Amygdala (tissue), 56 donors: ENCODE measurements around the gene CDH12.

Source experiments
- DNase-seq, 56 donors: peaks; one replicate each; lab custom pipeline; 2025; lab: John Stamatoyannopoulos, UW

CDH12 gene

DNA sequence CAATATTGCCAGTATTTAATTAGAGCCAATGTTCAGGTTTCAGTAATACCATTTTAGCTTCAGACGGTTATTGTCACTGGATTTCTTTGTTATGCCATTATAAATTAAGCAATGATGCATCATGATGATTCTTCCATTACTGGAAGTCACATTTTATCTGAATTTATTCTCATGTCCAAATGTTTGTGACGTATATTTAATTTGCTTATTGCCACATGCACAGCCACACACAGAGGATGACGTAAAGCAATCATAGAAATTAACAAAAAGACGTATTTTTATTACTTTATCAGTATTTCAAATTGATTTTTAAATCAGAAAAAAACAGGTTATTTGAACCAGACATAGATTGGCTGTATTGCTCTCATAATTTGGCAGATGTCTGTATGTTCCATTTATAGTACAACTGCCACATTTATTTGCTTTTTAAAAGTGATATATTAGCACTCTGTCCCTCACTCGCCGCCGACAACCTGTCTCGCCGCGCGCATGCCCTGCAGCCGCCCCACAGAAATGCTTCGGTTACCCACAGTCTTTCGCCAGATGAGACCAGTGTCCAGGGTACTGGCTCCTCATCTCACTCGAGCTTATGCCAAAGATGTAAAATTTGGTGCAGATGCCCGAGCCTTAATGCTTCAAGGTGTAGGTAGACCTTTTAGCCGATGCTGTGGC is 970.9 kb downstream of the CDH12 start:
- no peak for DNase-seq

- DNase-seq = no peak
These were observed 973.0 kb downstream of the CDH12 start for GRCh38 chr5:21880164-21880563.

DNA sequence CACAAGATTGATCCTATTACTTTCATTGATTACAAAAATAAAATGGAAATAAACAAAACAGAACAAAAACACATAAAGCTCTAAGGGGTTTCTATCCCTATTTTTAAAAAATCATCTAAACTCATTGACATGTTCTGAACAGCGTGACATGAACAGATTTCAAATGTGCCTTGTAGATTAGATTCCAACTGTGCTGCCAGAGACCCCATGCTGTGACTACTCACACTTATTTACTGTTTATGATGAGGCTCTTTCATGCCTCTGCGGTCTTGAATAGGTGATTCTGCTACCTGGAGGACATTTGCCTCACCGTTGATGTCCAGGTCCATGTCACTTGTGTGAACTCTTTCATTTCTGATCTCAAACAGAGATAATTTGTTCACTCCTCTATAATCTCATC is 990.2 kb downstream of the CDH12 start:
- no peak for DNase-seq

- no peak for DNase-seq
These were observed 994.7 kb downstream of the CDH12 start for GRCh38 chr5:21858441-21858840.

DNA sequence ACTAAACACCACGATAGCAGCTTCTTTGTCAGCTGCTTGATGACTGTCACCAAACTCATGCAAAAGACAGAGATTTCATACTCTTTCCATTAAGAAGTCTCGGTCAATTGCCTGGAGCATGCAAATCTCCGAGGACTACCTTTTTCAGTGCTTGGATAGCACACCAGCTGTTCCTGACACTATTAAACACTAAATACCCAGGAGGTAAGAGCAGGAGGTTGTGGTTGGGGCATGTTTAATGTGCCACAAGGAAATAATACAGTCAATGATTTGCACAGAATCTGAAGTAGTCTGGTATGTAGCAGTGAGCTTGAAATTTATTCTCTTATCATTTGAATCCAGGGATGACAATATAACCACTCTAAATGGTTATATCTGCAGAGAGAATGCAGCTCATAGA is 996.2 kb downstream of the CDH12 start:
- no peak for DNase-seq

GRCh38 chr5:21847300-21847699 is 1005.8 kb downstream of the CDH12 start:
- no peak for DNase-seq

GRCh38 chr5:21844960-21845359 is 1008.2 kb downstream of the CDH12 start:
- no peak for DNase-seq

- no peak for DNase-seq
These were observed 1018.3 kb downstream of the CDH12 start for GRCh38 chr5:21834863-21835262.

DNA sequence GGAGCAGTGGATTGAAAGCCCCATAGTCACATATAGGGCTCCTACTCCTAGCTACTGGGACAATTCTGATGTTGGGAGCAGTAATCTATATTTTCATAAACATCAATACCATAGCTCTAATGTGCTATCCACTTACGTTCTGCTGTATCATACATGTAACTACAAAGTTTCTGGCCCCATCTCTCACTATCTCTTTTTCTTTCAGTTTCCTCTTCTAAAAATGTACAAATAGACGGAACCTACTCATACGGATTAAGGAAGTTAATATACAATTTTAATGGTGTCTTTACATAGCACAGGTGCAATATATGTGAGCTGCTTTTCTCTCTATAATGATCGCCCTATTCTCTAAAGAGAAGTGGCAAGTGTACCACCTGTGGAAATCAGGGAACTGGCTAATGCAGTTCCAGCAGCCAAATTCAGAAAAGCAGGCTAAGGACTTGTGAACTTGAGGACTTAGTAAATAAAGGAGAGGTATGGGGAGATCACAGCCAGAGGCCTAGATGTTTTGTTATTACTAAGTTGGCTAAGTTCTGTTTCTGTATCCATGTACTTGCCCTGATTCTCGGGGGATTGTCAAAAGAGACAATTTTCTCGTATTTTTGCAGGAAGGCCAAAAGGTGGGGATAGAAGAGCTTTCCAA is 1021.9 kb downstream of the CDH12 start:
- no peak for DNase-seq

DNA sequence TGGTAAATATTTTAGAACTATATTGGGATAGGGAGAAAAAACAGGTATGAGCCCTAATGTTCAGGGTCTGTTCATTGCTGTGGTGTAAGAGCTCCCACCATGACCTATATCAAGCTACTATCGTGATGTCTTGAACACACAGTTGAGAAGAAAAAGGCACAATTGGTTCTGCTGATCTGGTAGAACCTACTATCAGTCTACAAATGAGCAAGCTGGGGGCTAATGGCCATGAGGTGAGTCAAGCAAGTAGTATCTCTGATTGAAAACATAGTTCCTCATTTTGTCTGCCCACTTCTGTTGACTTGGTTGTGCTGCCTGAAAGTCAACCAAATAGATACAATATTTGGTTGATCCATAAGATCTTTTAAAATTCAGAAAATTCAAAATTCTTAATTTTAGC is 1026.3 kb downstream of the CDH12 start:
- DNase-seq = no peak

- DNase-seq = no peak
These were observed 1029.6 kb downstream of the CDH12 start for GRCh38 chr5:21823588-21823987.

- no peak for DNase-seq
These were observed 1030.0 kb downstream of the CDH12 start for GRCh38 chr5:21823076-21823574.

DNA sequence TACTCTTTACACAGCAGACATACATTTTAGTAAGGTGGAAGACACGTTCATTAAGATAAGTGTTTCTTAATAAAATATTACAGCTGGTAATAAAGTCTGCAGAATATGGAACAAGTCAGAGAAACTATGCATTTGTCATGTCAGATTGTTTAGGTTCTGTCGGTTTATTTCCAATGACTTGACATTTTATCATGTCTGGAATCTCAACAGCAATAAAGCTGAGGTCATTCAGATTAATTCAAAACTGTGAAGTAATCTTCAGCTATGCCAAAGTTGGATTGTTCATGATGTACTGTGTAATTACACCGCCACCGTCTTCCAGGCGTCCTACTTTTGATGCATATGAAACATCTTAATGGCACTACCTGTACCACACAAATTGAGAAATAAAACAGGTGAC is 1032.6 kb downstream of the CDH12 start:
- DNase-seq = no peak

- no peak for DNase-seq
These were observed 1034.8 kb downstream of the CDH12 start for GRCh38 chr5:21818370-21818720.

DNA sequence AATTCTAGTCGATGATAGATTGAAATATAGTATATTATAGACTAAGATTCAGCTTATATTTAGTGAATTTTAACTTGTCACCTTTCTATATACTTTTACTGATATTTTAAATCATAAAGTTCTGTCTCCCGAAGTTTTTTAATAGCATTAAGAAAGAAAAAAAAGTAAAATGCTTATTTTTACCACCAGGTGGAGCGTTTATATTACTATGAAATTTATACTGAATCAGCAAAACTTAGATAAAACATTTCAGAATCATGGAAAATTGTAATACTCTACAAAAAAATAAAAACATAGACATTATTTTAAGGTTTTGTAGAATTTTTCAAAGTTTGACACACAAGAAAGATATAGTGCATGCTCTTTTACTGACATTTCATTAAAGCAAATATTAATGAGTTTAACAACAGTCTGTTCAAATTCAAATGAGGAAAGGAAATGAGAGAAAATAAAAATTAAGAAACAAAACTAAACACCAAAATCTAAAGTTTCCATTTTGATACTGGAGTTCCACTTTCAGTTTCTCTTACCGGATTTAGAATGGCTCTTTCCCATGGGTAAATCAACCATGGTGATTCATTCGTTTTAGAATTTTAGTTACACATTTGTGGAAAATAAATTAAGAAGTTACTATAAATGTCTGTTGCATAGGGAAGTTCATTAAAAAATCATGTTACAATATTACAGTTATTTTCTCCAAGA is 1035.3 kb downstream of the CDH12 start:
- no peak for DNase-seq

GRCh38 chr5:21810737-21811316 is 1042.3 kb downstream of the CDH12 start:
- no peak for DNase-seq

- no peak for DNase-seq
These were observed 1043.5 kb downstream of the CDH12 start for GRCh38 chr5:21809611-21810010.

DNA sequence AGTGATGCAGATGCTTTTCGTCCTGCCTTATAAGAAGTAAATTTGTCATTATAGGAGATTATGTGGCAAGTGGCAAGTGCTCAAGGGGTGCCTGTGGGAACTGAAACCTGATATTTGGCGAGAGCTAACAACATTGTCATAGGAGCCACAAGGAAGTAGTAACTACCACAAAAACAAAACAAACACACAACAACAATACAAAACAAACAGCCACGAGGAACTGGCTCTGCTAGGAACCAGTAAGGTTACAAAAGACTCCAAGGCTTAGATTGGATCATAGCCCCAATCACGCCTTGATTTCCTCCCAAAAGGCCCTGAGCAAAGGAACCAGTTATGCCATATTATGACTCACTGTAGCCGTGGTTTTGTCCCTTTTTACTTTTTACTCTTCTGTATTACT is 1045.2 kb downstream of the CDH12 start:
- DNase-seq = no peak

DNA sequence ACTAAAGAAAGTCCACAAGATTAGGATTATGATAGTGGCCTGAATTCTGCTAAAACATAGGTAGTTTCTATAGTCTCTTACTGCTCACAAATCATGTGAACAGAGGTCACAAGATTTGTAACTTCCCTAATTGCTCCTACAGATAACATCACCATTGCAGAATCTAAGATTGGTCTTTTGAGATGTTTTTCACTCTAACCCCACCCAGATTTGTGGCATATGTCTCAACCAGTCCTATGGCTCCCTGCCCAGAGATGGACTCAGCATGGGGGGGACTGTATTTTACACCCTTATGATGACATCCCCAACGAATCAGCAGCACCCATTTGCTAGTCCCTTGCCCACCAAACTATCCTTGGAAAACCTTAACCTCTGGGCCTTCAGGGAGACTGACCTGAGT is 1046.2 kb downstream of the CDH12 start:
- no peak for DNase-seq

GRCh38 chr5:21806271-21806670 is 1046.9 kb downstream of the CDH12 start:
- DNase-seq = no peak

DNA sequence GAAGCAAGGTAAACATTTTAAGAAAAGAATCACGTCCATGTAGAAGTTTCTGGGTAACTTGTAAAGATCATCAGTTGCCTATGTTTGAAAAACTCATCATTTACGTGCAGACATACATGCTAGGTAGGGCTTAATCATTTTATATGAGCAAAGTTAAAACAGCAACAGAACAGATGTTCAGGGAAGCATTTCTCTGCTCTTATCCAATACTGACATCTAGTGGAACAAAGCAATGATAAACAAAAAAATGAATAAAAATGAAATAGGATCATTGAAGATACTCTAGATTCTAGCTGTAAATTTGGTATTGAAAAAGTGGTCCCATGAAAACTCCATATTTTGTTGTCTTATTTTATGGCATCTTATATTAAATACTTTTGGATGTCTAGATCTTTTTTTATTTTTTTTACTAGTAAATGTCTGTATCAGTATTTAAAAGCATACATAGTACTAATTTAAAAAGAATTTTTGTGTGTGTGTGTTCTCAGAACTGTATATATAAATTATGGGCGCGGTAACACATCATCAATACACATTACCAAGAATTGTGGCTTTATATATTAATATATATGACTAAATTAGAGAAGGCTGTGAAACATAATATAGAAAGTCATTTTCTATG is 1050.2 kb downstream of the CDH12 start:
- no peak for DNase-seq
